Endothelial cell of hepatic sinusoid (primary cell): Measurements from ENCODE around the gene PMP22.

ENCODE experiments used
- in situ Hi-C: cut with HindIII; loops from 2 replicates; pipeline ENCODE4 v1.10.0; 2017; ENCODE audit warnings: low sequenced_read_pairs

PMP22 gene

DNA sequence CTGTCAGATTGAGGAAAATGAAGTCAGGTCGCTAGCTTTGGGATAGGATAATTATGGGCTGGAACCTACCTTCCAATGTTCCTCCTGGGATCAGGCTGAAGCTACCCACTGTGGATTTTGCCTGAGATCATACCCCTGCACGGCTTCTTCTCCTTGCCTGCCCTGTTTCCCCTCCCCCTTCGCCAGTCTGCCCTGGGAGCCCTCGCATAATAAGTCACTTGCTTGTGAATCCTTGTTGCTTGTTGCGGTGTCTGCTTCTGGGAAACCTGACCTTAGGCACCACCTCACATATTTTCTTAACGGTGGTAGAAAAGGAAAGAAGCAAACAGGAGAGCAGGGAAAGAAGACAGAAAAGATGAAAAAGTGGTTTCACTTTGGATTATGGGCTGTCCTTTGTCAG, 13.3 kb upstream of the PMP22 start:
- in situ Hi-C loops: no loop called here

DNA sequence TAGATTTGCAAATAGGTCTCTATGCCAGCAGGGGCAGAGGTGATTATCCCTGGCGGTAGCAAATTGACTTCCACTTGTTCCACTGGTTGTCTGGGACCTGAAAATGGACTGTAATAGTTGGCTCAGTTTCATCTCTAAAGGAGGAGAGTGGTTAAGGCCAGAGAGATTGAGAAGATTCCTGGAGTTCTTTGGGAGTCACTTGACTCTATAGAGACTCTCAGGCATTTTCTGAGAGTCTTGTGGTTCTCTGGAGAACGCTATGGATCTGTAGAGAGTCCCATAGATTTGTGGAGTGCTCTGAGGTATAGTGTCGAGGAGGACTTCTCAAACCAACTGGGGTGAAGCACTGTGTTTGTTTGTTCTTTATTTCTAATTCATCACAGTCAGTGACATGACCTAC, 8.9 kb upstream of the PMP22 start:
- in situ Hi-C loops: no loop called here

DNA sequence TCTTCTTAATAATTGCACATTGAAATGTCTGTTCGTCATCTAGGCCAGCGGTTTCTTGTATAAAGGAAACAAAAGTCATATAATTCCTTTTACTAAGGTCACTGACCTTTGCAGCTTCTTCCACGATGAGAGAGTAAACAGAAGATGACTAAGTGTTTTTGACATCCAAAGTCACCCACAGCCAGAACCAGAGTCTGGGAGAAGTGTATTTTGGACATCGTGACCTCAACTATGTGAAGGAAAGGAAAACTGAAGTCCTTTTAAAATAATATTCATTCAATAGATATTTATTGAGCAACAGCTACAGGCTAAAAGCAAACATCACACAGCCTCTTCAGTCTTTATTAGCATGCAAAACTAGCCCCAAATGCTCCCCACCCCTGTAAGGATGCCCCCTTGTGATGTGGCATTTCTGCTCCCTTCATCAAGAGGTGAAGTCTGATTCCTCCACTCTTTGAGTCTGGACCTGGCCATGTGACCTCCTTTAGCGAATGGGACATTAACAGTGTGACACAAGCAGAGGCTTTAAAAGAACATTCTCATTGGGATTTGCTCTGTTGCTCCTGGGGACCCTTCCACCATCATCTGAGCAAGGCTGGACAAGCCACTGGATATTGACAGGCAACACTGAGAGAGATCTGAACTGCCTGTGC, 8.1 kb upstream of the PMP22 start:
- in situ Hi-C loops: no loop called here

DNA sequence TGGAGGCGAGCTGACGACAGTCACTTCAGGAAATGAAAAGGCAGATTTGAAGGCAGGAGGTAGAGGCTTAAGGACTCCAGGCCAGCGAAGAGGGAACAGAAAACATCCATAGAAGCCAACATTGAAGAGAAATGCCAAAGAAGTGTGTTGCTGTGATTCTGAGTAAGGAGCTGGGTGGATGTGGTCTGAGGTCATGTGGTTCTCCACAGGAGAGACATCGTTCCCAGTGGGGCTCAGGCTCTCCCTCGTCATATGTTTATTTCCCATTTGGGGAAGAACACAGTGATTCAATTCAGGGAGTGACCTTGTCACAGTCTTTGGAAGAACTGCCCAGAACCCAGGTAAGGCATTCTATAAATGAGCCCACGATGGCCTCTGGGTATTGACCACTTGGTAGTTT, 6.6 kb upstream of the PMP22 start:
- in situ Hi-C loops: no loop called here

DNA sequence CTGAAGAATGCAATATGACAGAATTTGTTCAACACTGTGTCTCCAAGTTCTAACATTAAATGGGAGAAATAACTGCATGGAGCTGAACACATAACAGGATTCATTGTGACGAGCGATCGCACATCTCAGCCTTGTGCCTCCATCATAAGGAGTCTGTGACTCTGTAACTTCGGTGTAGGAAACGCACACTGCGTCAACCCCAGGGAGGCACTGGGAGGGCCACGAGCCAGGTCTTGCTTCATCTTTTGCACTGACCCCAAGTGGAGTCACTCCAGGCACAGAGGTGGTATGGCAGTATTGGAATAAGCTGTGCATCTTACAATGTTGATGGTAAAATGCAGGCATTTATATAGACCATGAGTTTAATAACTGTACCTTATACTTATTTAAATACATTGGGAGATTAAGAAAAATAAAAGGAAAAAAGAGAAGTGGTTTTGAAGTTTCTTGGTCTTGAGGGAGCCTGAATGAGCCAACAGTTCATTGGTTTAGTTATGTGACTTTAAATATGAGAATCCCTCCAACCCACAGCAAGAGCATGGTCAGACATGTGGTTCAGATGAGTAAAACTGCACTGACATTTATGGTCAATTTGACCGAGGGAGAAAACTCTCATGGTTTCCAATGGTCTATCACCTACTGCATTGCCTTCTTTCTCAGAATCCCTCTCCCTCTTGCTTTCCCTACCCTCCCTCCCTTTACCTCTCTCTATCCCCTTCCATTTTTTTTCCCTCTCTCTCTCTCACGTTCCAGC, 5.7 kb upstream of the PMP22 start:
- in situ Hi-C loops: no loop called here

DNA sequence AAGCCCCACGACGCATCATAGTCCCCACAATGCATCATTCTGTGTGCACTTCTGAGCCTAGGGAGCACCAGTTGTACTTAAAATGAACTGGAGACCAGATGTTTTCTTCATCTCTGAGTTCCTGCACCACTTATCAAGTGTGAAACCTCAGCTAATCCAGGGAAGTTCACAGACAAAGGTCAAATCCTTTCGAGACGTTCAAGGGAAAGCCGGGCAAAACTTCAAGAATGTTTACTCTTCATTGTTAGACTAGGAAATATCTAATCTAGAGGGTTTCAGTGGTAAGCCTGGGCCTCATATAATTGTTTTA, 4.6 kb upstream of the PMP22 start:
- in situ Hi-C loops: no loop called here

DNA sequence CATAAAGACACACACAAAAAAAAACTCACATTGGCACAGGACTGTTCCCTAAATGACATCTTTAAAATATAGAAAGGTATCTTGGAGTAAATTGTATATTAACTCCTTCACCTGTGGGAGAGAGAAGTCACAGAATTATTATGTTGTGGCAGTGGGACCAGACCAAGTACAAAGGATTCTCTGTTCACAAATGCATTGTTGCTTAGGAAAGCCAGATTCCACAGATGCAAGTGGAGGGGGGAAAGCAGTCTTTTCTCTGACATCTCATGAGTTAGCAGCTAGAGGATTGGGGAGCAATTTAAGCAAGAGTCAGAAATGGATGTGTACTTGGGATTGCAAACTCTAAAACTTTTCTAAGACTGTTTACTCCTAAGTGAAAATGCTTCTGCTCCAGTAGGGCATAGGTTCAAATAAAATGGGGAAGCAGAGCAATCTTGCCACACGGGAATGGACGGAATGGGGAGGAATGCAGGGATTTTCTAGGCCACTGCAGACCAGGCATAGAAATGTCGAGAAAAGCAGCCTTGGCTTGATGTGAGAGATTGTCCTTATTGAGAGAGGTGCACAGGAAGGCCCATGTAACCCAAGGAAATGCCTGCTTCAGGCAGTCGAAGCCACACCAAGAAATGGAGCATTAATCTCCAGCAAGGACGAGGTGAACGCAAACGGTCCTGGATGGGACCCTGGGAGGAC, 4.1 kb upstream of the PMP22 start:
- in situ Hi-C loops: no loop called here

DNA sequence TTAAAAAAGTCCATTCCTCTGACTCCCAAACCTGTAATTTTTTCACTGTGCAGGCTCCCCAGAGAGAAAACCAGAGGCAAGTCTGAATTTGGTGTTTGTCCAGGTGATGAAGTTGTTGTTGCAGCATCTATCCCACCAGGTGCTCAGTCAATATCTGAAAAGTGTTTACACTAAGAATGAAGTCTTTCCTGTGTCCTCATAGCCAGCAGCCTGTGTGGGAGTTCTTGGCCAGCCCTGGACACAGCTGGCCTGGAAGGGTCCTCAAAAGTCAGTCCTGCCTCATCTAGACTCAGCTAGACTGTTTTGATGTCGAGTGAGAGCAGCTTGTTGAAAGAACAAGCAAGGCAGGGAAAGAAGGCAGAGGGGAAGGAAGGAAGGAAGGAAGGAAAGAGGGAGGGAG, 3.3 kb upstream of the PMP22 start:
- in situ Hi-C loops: no loop called here

DNA sequence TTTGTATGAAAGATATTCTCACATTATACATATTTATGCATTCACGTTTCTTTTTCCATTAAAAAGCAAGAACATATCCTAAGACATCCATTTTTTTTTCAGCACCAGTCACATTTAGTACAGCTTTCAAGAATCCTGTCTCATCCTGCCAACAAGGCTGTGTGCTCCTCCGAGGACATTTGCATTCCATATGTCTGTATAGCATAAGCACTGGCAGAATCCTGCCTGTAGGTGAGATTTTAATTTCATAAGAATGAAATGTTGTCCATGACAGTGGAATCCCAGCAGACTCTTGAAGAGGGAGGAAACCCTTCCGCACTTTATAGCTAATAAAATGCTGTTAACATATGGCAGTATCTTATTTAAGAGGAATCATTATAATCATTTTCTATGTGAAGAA, 2.9 kb upstream of the PMP22 start:
- in situ Hi-C loops: no loop called here

DNA sequence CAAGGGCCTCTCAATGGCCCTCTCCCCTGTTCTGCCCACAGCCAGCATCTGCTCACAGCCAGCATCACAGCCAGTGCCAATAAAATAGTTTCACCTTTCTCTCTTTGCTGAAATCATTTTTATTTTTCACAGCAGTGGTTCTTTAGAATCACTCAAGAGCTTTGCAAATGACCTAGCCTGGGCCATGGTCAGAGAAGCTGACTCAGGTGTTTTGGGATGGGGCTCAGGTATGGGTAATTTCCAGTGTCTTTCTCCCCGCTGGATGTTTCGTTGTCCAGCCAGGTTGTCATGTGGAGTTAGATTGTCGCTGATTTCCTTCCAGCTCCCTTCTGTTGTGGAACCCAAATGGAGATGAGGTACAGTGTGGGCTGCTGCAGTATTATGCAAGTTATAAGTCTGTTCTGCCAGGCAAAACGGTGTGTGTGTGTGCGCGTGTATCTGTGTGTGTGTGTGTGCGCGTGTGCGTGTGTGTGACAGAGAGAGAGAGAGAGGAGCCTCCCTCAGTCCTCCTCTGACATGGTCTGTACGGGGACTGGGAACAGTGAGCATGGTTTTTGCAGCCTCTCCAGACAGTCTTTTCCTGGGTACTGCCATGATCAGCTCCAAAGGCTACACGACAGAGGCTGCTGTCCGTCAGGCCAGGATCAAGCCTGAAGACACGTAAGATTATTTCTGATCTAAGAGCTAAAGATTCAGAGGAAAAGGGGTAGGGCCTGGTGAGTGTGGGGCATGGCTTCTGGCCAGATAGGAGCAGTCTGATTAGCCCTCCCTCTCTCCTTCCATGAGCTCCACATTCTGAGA, 1.4 kb upstream of the PMP22 start:
- in situ Hi-C loops: no loop called here

DNA sequence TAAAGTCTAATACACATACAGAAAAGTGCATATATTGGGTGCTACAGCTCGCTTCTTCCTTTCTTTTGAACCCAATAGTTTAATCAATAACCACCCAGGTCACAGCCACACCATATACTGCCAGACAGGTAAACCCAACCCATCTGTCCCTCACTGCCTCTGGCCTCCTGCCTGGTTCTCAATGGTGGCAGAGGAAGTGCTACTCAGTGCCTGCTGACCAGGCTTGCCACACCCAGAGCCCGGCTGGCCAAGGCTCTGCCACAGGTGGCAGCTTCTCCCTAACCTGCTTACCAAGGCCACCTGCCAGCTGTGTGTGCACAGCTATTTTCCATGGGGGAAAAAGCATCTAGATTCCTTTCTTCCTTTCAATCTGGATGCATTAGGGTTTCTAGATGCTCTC, 584 bp downstream of the PMP22 start:
- in situ Hi-C loops: no loop called here

DNA sequence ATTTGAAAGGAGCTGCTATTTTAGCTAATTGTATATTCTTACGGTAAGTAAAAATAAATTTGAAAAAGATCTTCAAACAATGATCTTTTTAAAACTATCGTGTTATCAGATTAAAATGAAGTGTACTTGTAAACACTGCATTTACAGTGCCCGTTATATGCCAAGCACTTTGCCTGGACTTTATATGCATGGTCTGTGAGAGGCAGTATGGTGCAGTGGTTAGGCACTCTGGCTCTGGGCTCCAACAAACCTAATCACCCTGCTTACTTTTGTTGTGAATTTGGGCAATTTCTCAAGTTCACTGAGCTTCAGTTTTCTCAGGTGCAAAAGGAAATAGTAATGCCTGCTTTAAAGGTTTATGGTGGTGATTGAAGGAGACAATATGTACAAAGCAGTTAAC, 1.4 kb downstream of the PMP22 start:
- in situ Hi-C loops: no loop called here

DNA sequence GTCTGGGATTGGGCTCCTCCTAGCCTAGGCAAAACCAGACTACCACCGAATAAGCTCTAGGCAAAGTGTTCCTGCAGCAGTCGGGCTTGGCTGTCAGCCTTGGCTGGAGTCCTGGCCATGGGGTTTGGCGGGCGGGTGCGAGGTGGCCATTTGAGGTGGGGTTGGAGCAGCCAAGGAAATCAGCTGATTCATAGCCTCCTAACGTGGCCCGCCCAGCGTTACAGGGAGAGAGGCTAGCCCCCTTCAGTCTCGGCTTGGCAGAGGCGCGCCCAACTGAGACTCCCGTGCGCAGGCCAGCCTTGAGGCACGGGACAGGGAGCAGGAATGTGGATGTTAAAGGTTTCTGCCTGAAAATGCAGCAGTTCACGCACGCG, 1.9 kb downstream of the PMP22 start:
- in situ Hi-C loops: no loop called here

DNA sequence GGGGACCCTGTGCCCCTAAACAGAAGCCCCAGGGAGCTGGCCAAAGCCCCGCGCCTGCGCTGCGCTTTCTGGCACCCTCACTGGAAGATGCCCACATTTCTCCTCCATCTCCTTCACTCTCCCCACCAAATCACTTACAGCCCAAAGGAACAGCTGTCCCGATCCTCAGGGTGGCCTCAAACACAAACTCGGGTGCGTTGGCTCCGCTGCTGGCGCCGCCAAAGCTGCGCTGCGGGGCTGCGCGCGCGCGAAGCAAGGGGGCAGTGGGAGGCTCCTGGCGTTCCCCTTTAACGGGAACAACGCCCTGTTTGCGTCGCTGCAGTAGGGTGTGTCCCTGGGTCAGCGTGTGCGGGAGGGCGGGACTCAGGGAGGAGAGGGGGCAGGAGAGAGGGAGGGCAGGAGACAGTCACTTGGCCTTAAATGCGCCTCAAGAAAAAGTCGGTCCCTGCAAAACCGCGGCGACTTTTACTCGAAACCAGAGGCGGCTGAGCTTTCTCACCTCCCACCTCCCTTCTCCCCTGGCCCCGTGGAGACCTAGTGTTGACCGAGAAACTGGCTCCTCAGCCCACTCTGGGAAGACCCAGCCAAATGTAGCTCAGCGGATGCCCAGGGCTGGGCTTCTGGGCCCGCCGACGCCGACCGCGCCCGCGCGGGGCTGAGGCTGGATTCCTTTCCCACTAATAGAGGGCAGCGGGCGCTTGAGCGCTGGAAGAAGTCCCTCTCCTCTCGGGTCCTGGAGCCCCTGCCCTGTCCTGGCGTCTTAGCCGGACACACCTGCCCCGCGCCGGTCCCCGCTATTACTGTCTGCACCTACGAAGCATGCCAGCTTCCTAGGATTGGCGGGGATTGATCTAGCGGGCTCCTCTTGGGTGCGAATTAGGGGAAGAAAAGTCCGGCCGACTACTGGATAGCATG, 2.6 kb downstream of the PMP22 start:
- in situ Hi-C loops: no loop called here

DNA sequence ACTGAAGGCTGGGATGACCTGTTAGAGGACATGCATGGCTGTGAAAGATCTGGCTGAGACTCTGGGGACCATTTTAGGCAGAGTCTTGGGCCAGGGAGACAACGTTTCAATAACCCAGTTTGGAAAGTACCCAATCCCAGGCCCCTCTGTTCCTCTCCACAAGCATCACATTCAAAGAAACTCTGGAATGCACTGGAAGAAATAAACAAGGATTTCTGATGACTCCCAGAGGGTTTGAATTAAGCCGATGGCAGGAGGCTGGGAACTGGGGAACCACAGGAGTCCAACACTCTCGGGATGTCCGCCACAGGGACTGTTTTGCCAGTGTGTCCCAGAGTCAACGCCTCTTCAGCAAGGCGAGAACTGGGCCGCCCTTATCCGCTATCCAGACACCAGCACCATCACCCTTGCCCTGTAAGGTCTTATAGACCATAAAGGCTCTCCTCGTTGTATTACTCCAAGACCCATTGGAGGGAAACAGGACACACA, 3.3 kb downstream of the PMP22 start:
- in situ Hi-C loops: no loop called here

DNA sequence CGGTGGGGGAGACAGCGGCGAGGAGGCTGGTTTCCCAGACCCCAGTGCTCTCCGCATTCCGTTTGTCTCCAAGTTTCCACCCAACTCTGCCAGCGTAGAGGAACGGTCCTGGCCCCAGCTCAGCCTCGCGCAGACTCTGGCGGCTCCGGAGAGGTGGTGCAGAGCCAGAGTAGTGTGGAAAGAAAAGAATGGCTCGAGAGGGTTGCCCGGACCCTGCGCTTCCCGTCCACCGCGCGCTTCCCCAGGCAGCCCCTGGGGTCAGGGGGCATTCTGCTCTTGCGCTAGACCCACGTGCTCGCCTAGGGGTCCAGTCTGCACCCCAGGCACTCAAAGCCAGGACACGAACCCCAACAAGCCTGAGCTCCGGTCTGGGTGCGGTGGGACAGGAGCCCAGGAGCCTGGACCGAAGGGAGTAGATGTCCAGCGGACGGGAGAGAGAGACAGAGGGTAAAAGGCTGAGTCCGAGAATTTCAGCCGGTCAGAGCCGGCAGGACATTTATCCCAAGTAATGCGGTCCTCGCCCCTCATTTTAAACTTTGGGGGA, 3.8 kb downstream of the PMP22 start:
- in situ Hi-C loops: no loop called here

DNA sequence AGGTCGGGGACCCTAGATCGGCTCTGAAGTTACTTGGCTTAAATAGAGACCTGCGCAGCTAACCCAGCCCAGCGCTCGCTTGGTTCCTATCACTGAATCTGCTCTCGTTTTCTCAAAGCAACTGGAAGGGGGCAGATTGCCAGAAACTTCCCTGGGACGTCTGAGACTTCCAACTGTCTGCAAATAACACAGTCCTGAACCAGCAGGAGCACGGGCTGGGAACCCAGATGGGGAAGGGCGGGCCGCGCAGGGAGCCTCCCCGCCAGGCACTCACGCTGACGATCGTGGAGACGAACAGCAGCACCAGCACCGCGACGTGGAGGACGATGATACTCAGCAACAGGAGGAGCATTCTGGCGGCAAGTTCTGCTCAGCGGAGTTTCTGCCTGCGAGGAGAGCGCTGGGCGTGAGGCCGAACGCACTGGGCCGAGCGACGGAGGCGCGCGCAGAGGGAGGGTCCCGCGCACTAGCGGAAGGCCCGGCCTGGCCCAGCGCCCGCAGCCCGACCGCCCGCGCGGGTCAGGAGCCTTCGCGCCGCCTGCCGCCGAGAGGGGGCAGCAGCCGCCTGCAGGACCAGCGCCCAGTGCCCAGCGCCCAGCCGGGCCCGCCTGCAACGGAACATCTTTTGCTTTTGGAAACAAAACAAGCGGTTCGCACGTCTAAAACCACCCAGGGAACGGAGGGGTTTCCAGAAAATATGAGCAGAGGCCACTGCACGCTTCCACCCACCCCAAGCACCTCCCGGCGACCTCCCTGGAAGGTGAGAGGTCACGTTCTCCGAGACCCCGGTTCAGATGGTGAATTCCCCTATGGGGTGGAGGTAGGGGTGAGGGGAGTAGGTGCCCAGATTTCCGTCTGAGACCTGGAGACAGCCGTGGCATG, 4.5 kb downstream of the PMP22 start:
- in situ Hi-C loops: no loop called here

DNA sequence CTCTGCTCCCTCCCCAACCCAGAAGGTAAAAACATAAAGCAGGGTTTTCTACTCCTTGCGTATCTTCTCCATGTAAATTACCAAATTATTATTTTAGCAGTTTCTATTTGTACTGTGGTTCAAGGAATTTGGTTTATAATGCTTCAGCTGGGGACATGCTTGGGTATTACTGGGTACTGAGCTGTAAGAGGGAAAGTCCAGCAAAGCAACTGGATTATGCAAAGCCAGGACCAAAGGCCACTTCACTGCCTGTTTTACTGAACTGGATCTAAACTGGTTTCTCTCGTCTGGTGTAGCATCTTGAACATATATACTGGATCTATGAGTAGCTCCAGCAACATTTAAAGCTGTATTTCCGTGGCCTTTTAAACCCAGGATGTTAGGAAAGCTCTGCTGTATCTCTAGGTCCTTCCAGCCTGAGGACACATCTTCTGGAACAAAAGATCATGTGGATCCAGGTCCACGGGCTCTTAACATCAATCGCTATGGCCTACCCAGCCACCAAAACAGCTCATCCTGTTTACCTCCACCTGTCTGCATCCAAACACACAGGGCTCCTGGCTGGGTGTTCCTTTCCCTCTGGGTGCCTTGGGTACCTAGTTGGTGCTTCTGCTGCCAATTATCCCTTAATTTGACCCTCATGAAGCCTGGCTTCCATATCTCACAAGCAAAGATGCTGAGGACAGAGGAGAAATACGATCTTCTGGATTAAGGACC, 7.2 kb downstream of the PMP22 start:
- in situ Hi-C loops: no loop called here
